ENCODE data around the gene IFIH1.

Gene IFIH1

DNA sequence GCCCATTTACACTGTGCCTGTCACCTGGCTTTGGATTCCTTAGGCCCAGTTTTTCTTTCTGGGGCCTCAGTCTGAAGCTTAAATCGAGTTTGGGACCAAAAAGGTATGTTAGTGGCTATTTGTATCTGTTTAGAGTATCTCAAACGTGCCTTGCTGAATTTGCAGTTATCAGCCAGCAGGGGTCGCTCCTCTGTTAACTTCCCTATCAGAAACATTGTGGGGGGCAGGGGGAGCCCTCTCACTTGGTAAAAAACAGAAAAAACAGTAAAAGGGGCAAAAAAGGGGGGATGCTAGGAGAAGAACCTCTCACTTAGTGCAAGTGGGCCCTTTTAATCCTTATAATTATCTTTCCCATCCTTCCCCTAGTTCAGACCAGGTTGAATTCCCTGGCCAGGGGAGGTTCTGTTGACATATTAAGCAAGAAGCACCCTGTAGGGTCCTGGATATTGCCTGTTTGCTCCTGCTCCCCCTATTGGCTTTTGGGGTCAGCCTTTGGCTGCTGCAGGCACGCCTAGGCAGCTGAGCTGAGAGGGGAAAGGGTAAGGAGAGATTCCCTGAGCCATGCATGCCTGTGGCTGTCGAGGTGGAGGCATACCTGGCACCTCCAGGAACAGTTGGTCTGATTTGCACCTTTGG is 8.8 kb upstream of the IFIH1 start:
- H3K27me3 Mint-ChIP-seq: no peaks in the 10 kb centered on the region
- DNase-seq (ENCODE audit: low spot score in 2 of 2) (no peak), ATAC-seq (ENCODE audit: low read depth) (no peak)
- no peaks in the 10 kb centered on the region for H3K9me3 Mint-ChIP-seq
- H3K4me3 Mint-ChIP-seq: no peak overlapping the region
- H3K27ac Mint-ChIP-seq: peak overlapping the region; percentile 14
- peaks cover 12% of the 10 kb centered on the region for H3K4me1 Mint-ChIP-seq
- peaks cover 4% of the 10 kb centered on the region for H3K36me3 Mint-ChIP-seq

DNA sequence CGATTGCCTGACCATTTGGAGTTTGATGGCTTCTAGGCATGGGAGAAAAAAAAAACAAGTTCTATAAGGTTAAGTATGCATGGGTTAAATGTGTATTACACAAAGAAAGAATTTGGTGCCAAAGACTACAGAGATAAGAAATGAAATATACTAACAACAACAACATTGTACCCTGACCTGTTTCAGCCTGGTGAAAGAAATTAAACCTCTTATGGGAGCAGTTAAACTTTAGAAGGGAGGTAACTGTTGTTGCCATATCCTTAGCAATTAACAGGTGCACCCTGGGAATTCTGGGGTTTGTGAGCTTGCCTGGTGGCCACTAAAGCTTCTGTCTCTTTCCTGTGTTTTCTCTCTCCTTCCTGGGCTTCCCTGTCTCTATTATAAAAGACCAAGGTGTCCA is 6.5 kb upstream of the IFIH1 start:
- Mint-ChIP-seq H3K9me3 (no peaks in the 10 kb centered on the region), H3K4me1 (peaks cover 21% of the 10 kb centered on the region), H3K27ac (no peak overlapping the region), H3K4me3 (no peak overlapping the region), H3K27me3 (no peaks in the 10 kb centered on the region), H3K36me3 (peaks cover 4% of the 10 kb centered on the region)
- no peak for ATAC-seq (ENCODE audit: low read depth)
- DNase-seq (ENCODE audit: low spot score in 2 of 2): no peak

DNA sequence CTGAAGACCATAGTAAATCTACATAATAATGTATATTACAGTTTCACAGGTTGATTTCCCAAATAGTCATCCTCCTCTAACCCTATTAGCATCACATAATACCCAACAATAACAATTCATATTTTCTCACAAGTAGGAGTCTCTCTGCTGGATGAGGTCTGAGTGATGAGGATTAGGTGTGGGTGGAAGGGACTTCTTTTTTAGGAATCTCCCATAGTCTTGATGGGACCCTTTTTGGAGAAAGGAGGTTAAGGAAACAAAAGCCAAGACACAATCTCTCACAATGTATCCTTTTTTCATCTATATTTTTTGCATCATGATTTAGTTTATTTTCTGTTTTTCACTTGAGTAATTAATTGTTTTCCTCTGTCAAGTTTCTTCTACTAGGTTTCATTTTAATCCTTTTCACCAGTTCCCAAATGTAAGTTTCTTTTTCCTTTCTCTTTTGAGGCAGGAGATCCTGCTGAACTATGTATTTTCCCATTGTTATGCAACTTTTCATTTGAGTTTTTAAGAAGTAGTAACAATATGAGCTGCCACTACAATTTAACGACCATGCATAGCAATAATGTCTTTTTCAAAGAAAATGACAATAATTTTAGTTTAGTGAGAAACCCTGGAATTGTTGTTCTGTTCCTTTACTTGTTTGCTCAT is 2.5 kb upstream of the IFIH1 start:
- DNase-seq (ENCODE audit: low spot score in 2 of 2) (no peak), ATAC-seq (ENCODE audit: low read depth) (no peak)
- H3K4me3 Mint-ChIP-seq: no peak overlapping the region
- peak overlapping the region; percentile 100 for H3K27ac Mint-ChIP-seq
- H3K9me3 Mint-ChIP-seq: no peaks in the 10 kb centered on the region
- no peaks in the 10 kb centered on the region for H3K27me3 Mint-ChIP-seq
- H3K4me1 Mint-ChIP-seq: peaks cover 32% of the 10 kb centered on the region
- H3K36me3 Mint-ChIP-seq: peaks cover 4% of the 10 kb centered on the region

DNA sequence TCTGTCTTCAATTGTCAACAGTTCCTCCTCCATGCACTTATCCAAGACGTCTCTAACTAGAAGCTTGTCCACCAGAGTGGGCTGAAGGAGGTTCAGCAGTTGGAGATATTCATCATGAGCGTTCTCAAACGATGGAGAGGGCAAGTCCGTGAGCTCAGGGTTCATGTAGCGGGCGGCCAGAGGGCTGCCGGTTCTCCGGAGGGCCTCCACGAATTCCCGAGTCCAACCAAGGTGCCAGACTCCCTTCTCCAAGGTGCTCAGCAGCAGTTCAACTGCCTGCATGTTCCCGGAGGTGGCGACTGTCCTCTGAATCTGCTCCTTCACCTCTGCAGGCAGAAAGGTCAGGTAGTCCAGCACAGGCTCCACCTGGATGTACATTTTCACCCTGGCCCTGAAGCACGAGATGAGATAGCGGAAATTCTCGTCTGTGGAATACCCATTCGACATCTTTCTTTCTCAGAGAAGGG is 590 bp downstream of the IFIH1 start:
- Mint-ChIP-seq H3K27ac (peak overlapping the region; percentile 100), H3K9me3 (no peaks in the 10 kb centered on the region), H3K36me3 (peaks cover 7% of the 10 kb centered on the region), H3K4me3 (peak overlapping the region; percentile 96), H3K4me1 (peaks cover 44% of the 10 kb centered on the region), H3K27me3 (no peaks in the 10 kb centered on the region)
- ATAC-seq (ENCODE audit: low read depth) (peak; percentile 5), DNase-seq (ENCODE audit: low spot score in 2 of 2) (peak; percentile 15 to 39)

DNA sequence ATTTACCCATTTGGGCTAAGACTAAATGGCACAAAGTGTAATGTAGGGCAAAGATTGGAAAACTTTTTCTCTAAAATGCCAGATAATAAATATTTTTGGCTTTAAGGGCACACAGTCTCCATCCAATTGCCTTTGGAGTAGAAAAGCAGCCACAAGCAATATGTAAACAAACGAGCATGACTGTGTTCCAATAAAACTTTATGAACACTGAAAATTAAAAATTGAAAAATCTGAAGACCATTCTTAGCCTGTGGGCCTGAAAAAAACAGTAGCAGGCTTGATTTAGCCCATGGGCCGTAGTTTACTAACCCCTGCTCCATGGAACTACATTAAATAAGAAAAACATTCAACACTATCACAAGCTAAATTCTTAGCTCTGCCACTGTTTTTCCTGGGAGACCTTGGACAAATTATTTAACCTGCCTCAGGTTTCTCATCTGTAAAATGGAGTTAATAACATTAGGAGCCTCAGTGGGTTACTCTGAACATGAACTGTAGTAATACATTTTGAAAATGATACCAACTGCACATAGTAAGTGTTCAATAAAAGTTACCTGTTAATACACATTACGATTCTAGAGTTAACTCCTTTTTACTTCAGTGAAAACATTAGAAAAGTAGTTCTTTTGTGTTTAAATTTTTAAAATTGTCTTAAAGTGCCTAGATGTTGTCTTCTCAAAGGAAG is 1.3 kb downstream of the IFIH1 start:
- Mint-ChIP-seq H3K4me1 (peaks cover 44% of the 10 kb centered on the region), H3K27ac (peak overlapping the region; percentile 100), H3K9me3 (no peaks in the 10 kb centered on the region), H3K4me3 (peak overlapping the region; percentile 96), H3K36me3 (peaks cover 8% of the 10 kb centered on the region), H3K27me3 (no peaks in the 10 kb centered on the region)
- ATAC-seq (ENCODE audit: low read depth): no peak
- no peak for DNase-seq (ENCODE audit: low spot score in 2 of 2)

DNA sequence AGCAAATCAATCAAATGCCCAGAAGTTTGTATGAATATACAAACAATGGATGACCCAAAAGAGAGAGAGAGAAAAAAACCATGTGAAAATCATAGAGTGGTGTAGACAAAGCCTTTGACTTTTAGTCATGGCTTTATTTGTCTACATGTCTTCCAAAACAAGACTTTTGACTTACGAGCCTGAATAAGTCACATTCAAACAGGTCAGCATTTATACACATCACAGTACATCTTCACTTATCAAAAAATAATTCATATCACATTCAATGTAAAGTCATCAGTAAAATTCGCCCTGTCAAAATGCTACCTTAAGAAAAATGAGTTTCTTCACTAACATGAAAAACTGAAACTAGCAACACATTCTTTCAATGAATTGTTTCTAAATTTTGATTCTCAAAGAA is 1.9 kb downstream of the IFIH1 start:
- Mint-ChIP-seq H3K27ac (peak overlapping the region; percentile 100), H3K4me3 (peak overlapping the region; percentile 96), H3K4me1 (peaks cover 45% of the 10 kb centered on the region), H3K27me3 (no peaks in the 10 kb centered on the region), H3K9me3 (no peaks in the 10 kb centered on the region), H3K36me3 (peaks cover 9% of the 10 kb centered on the region)
- DNase-seq (ENCODE audit: low spot score in 2 of 2): no peak
- no peak for ATAC-seq (ENCODE audit: low read depth)

DNA sequence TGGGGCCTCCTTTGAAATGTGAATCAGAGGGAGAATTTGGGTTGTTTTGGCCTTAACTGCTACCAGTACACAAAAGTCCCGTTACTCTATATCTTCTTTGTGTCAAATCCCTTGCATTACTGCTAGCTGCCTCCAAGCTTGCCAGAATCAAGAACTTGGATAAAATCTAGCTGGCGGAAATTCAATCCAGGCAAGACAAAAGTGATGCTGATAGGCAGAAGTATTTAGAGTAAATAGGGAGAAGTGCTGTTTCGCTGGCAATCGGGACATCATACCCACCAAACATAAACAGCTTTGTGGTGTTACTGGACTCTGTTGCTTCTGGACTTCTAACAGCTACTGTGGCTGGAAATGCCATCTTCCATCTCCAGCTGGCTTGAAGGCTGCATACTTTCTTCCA is 2.5 kb downstream of the IFIH1 start:
- Mint-ChIP-seq H3K27ac (peak overlapping the region; percentile 100), H3K4me1 (peaks cover 40% of the 10 kb centered on the region), H3K27me3 (no peaks in the 10 kb centered on the region)

DNA sequence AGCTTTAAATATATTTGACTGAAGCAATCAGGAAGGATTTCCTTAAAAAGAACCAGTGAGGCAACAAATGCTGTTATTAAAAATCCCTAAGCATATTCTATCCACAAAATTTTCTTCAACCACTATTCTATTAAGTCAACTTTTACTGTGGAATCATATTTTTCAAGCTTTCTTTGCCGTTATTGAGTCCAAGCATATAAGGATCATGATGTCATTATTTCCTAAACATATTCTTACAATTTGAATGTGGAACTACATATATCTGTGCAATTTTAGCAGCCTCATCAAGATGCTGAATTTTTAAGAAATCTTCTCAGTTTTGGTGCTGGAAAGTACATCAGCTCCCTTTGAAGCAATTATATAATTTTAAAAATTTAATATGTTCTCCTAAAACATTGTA is 5.6 kb downstream of the IFIH1 start:
- Mint-ChIP-seq H3K9me3 (no peaks in the 10 kb centered on the region), H3K4me1 (peaks cover 35% of the 10 kb centered on the region), H3K27me3 (no peaks in the 10 kb centered on the region), H3K4me3 (no peak overlapping the region), H3K27ac (peak overlapping the region; percentile 73), H3K36me3 (peaks cover 27% of the 10 kb centered on the region)
- ATAC-seq (ENCODE audit: low read depth) (no peak), DNase-seq (ENCODE audit: low spot score in 2 of 2) (no peak)

More for the DNA sequence above, 2.5 kb downstream of the IFIH1 start:
- DNase-seq (ENCODE audit: low spot score in 2 of 2) (no peak), ATAC-seq (ENCODE audit: low read depth) (no peak)
- Mint-ChIP-seq H3K9me3 (no peaks in the 10 kb centered on the region), H3K4me3 (peak overlapping the region; percentile 96), H3K36me3 (peaks cover 9% of the 10 kb centered on the region)

DNA sequence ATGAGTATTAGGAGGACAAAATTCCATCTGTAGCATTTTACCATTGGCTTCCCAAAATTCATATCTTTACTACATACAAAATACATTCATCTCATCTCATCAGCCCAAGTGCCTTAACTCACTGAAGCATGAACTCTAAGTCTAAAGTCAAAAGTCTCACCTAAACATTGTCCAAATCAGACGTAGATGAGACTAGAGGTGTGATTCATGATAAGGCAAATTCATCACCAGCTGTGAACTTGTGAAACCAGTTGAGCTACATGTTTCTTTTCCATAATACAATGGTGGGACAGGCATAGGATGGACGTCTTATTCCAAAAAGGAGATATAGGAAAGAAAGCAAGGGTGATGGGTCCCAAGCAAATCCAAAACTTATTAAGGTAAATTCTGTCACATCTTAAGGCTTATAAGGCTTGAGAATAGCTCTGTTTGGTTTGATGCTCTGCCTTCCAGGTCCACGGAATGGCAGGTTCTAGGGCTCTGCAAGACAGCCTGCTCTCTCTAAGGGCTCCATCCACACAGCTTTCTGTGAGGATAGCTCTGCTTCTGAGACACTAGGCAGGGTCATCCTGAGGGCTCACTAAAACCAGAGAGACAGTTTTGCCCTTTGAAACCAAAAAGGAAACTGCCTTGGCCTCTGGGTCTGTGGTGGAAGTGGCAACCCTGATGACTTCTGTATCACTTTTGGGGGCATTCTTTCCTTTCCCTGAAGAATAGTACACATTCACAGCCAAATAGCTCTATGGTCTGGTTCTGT is 9.6 kb downstream of the IFIH1 start:
- no peak overlapping the region for H3K4me3 Mint-ChIP-seq
- ATAC-seq (ENCODE audit: low read depth): no peak
- peaks cover 9% of the 10 kb centered on the region for H3K4me1 Mint-ChIP-seq
- DNase-seq (ENCODE audit: low spot score in 2 of 2): no peak
- no peaks in the 10 kb centered on the region for H3K27me3 Mint-ChIP-seq
- H3K36me3 Mint-ChIP-seq: peaks cover 27% of the 10 kb centered on the region
- H3K27ac Mint-ChIP-seq: peak overlapping the region; percentile 68
- no peaks in the 10 kb centered on the region for H3K9me3 Mint-ChIP-seq

DNA sequence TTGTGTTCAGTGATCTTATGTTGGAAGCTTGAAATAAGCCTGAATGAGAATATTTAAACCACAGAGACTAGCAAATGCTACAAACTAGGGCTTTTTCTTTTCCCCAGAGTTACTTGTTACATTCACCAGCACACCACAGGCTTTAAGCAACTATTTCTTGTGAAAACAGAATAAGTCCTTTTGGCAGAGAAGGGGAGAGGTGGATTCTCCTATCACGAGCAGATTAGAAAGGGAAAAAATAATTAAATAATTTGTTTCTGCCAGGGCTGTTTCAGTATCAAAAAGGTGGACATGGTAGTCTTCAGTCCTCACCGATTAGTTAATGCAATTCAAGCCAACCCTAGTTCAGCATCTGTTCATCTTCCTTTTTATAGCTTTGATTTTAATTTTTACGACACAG is 12.6 kb downstream of the IFIH1 start:
- peaks cover 9% of the 10 kb centered on the region for H3K4me1 Mint-ChIP-seq
- no peak for DNase-seq (ENCODE audit: low spot score in 2 of 2)
- no peaks in the 10 kb centered on the region for H3K27me3 Mint-ChIP-seq
- H3K4me3 Mint-ChIP-seq: no peak overlapping the region
- H3K9me3 Mint-ChIP-seq: no peaks in the 10 kb centered on the region
- peaks cover 25% of the 10 kb centered on the region for H3K36me3 Mint-ChIP-seq
- H3K27ac Mint-ChIP-seq: peak overlapping the region; percentile 38
- ATAC-seq (ENCODE audit: low read depth): no peak

DNA sequence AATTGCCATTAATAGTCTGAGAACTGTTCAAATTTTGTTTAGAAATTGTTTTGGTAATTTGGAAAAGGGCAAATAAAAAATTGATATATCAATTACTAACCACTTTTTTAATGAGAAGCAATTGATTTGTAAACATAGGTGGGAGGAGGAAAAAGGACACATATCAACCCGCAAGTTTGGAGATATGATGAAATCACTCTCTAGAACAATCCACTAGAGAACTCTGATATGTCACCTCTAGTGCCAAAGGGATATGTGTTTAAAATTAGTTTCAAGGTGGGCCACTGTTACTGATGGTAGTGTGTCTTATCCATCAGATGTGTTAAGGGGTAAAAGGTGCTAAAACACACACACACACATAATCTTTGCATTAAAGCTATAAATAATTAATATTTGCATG is 16.6 kb downstream of the IFIH1 start:
- Mint-ChIP-seq H3K4me1 (peaks cover 5% of the 10 kb centered on the region), H3K9me3 (no peaks in the 10 kb centered on the region), H3K27ac (no peak overlapping the region), H3K36me3 (peaks cover 6% of the 10 kb centered on the region), H3K27me3 (no peaks in the 10 kb centered on the region), H3K4me3 (no peak overlapping the region)
- no peak for ATAC-seq (ENCODE audit: low read depth)
- DNase-seq (ENCODE audit: low spot score in 2 of 2): no peak

DNA sequence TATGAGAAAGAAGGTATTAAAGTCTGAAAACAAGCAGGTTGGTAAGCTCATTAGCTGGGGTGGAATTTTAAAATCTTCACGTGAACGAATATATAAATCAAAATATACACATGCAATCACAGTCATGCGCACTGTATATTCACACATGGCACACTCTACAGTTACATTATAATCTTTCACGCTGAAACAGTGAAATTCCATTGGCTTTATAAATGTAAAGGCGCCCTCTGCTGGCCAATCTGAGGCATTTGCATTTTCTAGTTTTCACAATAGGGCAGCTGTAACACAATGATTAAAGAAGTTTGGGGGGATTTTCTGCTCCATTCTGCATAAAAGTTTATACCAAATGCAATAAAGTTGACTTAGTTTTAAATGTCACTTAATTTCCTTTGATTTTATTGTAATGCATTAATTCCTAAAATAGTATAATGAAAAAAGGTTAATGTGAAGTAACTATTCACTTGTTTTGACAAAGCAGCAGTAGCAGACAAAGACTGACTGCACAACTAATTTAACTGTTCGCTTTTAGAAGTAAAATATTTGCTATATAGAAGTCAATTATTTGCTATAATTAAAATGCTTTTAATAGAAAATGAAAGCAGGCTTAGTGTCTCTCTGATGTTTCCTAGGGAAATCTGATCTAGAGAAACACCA is 17.2 kb downstream of the IFIH1 start:
- DNase-seq (ENCODE audit: low spot score in 2 of 2): peak; percentile 32 to 44
- Mint-ChIP-seq H3K4me1 (peaks cover 5% of the 10 kb centered on the region), H3K4me3 (no peak overlapping the region), H3K36me3 (peaks cover 6% of the 10 kb centered on the region), H3K27ac (no peak overlapping the region), H3K9me3 (no peaks in the 10 kb centered on the region), H3K27me3 (no peaks in the 10 kb centered on the region)
- peak; percentile 80 for ATAC-seq (ENCODE audit: low read depth)

DNA sequence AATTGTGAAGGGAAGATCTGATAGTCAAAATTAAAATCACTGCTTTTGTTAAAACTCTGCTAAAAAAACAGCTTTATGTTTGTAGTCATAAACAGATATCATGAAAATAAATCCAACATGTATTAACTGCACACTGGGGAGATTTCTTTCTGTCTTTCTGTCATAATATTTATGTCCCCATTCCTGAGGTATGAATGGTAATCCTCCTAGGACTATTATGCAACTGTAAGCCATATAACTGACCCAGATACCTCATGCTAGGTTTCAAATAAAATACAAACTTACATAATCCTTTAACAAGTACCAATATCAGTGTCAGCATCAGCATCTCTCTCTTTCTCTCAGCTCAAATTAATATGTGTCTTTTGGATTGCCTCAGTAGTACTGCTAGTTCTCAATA is 18.2 kb downstream of the IFIH1 start:
- Mint-ChIP-seq H3K27ac (no peak overlapping the region), H3K9me3 (no peaks in the 10 kb centered on the region), H3K36me3 (peaks cover 6% of the 10 kb centered on the region)

More for the DNA sequence above, 18.2 kb downstream of the IFIH1 start:
- Mint-ChIP-seq H3K4me1 (peaks cover 8% of the 10 kb centered on the region), H3K4me3 (no peak overlapping the region), H3K27me3 (no peaks in the 10 kb centered on the region)
- no peak for ATAC-seq (ENCODE audit: low read depth)
- no peak for DNase-seq (ENCODE audit: low spot score in 2 of 2)

All from memory B cell (primary cell).